Globus pallidus (tissue), 1 donor: ENCODE results near the gene RAMACL.

Experiments
- DNase-seq: peaks from one replicate; pipeline ENCODE4 v3.0.0-alpha.2; 2015; ENCODE audit warnings: low spot score

Gene RAMACL

GRCh38 chr6:166533205-166533824 lies 53.2 kb downstream of the RAMACL start:
- no peak for DNase-seq
